Hepatocyte (in vitro differentiated cells): ENCODE data around the gene CPED1. TPM values are rescaled to one million over a fixed set of nuclear protein-coding genes. Genes with fewer than 3 reads are reported as not detected.

Source experiments
- DNase-seq: peaks from one replicate; pipeline ENCODE4 v3.0.0-alpha.2; 2016; ENCODE audit warnings: low spot score
- H2AFZ ChIP-seq: fragments of 200-600 bp; sonication (generic); 2 replicates; pipeline ENCODE4 v1.6.0; 2016; ENCODE audit warnings: antibody characterized with exemption, mild to moderate bottlenecking
- H3K27ac ChIP-seq: fragments of 200-600 bp; sonication (generic); 2 replicates; pipeline ENCODE4 v1.5.1; 2016; ENCODE audit warnings: mild to moderate bottlenecking
- H3K27me3 ChIP-seq: fragments of 200-600 bp; sonication (generic); 2 replicates; pipeline ENCODE4 v1.6.1; 2016
- H3K36me3 ChIP-seq: fragments of 200-600 bp; sonication (generic); replicated peaks from 2 replicates; pipeline ENCODE4 v1.5.1; 2016; ENCODE audit warnings: low read depth; ENCODE audit not compliant: insufficient read depth
- H3K4me1 ChIP-seq: fragments of 200-600 bp; sonication (generic); 2 replicates; pipeline ENCODE4 v1.5.1; 2016; ENCODE audit warnings: mild to moderate bottlenecking, moderate library complexity; ENCODE audit not compliant: insufficient read depth
- H3K4me2 ChIP-seq: fragments of 200-600 bp; sonication (generic); 2 replicates; pipeline ENCODE4 v1.6.0; 2016
- H3K4me3 ChIP-seq: fragments of 200-600 bp; sonication (generic); 2 replicates; pipeline ENCODE4 v1.5.1; 2016; ENCODE audit warnings: mild to moderate bottlenecking
- H3K79me2 ChIP-seq: fragments of 200-600 bp; sonication (generic); 2 replicates; pipeline ENCODE4 v1.6.0; 2017; ENCODE audit warnings: mild to moderate bottlenecking
- H3K9me2 ChIP-seq: fragments of 200-600 bp; sonication (generic); replicated peaks from 2 replicates; pipeline ENCODE4 v1.6.0; 2017; ENCODE audit warnings: mild to moderate bottlenecking; ENCODE audit not compliant: insufficient read depth
- H3K9me3 ChIP-seq: fragments of 200-600 bp; sonication (generic); 2 replicates; pipeline ENCODE4 v1.5.1; 2016; ENCODE audit warnings: low read depth, mild to moderate bottlenecking
- H4K20me1 ChIP-seq: fragments of 200-600 bp; sonication (generic); 2 replicates; pipeline ENCODE4 v1.6.0; 2016; ENCODE audit warnings: mild to moderate bottlenecking; ENCODE audit not compliant: insufficient read depth, poor library complexity, severe bottlenecking
- CTCF ChIP-seq: fragments of 200-600 bp; sonication (generic); IDR thresholded peaks from 2 replicates; pipeline ENCODE4 v1.5.1; 2016; ENCODE audit warnings: antibody characterized with exemption, mild to moderate bottlenecking; ENCODE audit not compliant: poor library complexity
- EZH2 ChIP-seq: fragments of 200-600 bp; sonication (generic); IDR thresholded peaks from 2 replicates; pipeline ENCODE4 v1.6.1; 2016; ENCODE audit warnings: antibody characterized with exemption, mild to moderate bottlenecking, borderline replicate concordance
- EZH2phosphoT487 ChIP-seq: fragments of 200-600 bp; sonication (generic); IDR thresholded peaks from one replicate; pipeline ENCODE4 v1.6.1; 2018; ENCODE audit warnings: antibody characterized with exemption, mild to moderate bottlenecking, low read depth, moderate library complexity; ENCODE audit not compliant: unreplicated experiment, severe bottlenecking
- WGBS: methylation state at CpG from one replicate; pipeline ENCODE4 v1.1.6; 2016; ENCODE audit warnings: low lambda C conversion rate; ENCODE audit errors: missing lambda C conversion rate; 5-methylcytosine and 5-hydroxymethylcytosine counted together
- polyA plus RNA-seq: library from polyadenylated mRNA; unstranded; fragments of >200 nt; fragmentation: Nextera tagmentation; extraction: Ambion mirVana; gene quantifications from 2 replicates; pipeline ENCODE4 v1.2.1, GENCODE V29; 2016
- total RNA-seq: library from RNA; depleted of rRNA; stranded (reverse); fragments of >200 nt; gene quantifications from 2 replicates; pipeline ENCODE4 v1.2.3, GENCODE V29; 2014

Gene CPED1
- total and polyA plus RNA-seq, 2 experiments from 2014 or later: 10.1 to 30.5 TPM

GRCh38 chr7:120985839-120986238 is 2.7 kb upstream of the CPED1 start:
- H3K9me2 ChIP-seq: no peaks in the 10 kb centered on the region
- WGBS: 95% methylated on average over 2 of the region's 2 CpGs
- peaks cover 8% of the 10 kb centered on the region for H3K79me2 ChIP-seq
- H3K9me3 ChIP-seq: no peaks in the 10 kb centered on the region
- no peaks in the 10 kb centered on the region for H3K4me1 ChIP-seq
- H2AFZ ChIP-seq: no peak overlapping the region
- no peaks in the 10 kb centered on the region for H3K27me3 ChIP-seq
- no peak overlapping the region for H3K4me3 ChIP-seq
- no peak for DNase-seq
- no peak overlapping the region for H3K27ac ChIP-seq
- H3K36me3 ChIP-seq: no peaks in the 10 kb centered on the region
- TF ChIP-seq CTCF (no peak), EZH2phosphoT487 (no peak), EZH2 (no peak)
- H4K20me1 ChIP-seq: no peaks in the 10 kb centered on the region
- no peak overlapping the region for H3K4me2 ChIP-seq

- Histone ChIP-seq H3K4me3 (no peak overlapping the region), H3K9me2 (no peaks in the 10 kb centered on the region), H3K27ac (no peak overlapping the region), H3K79me2 (peaks cover 15% of the 10 kb centered on the region), H2AFZ (no peak overlapping the region), H3K4me1 (no peaks in the 10 kb centered on the region), H4K20me1 (no peaks in the 10 kb centered on the region), H3K36me3 (no peaks in the 10 kb centered on the region), H3K27me3 (no peaks in the 10 kb centered on the region), H3K4me2 (no peak overlapping the region), H3K9me3 (no peaks in the 10 kb centered on the region)
- TF ChIP-seq EZH2phosphoT487 (no peak), CTCF (no peak), EZH2 (no peak)
- WGBS: 55% methylated on average over 2 of the region's 2 CpGs
- no peak for DNase-seq
These were observed 1.9 kb upstream of the CPED1 start for GRCh38 chr7:120986650-120987049.

GRCh38 chr7:120987280-120987679 is 1.2 kb upstream of the CPED1 start:
- H3K4me3 ChIP-seq: no peak overlapping the region
- H3K27ac ChIP-seq: peak overlapping the region; percentile 35
- H3K9me3 ChIP-seq: no peaks in the 10 kb centered on the region
- H3K4me1 ChIP-seq: no peaks in the 10 kb centered on the region
- H2AFZ ChIP-seq: no peak overlapping the region
- no peaks in the 10 kb centered on the region for H3K27me3 ChIP-seq
- DNase-seq: no peak
- 3% methylated on average over 3 of the region's 3 CpGs for WGBS
- no peaks in the 10 kb centered on the region for H4K20me1 ChIP-seq
- peak overlapping the region; percentile 86 for H3K4me2 ChIP-seq
- H3K9me2 ChIP-seq: no peaks in the 10 kb centered on the region
- H3K36me3 ChIP-seq: no peaks in the 10 kb centered on the region
- TF ChIP-seq CTCF (no peak), EZH2 (no peak), EZH2phosphoT487 (no peak)
- peaks cover 21% of the 10 kb centered on the region for H3K79me2 ChIP-seq
